GM21526 (cell line): ENCODE data around the gene ZBTB9.
"Not testable (repeated sequence)": the region's sequence is repeated elsewhere in the genome, so short reads cannot be mapped to it uniquely, and the experiment has no call there.

Experiments
- ATAC-seq: cut with Tn5 transposase; IDR thresholded peaks from one replicate; pipeline ENCODE4 v1.9.1; 2021; ENCODE audit warnings: moderate library complexity; ENCODE audit not compliant: unreplicated experiment, low FRiP score

Gene ZBTB9

GRCh38 chr6:33455051-33455450 is 675 bp downstream of the ZBTB9 start:
- no peak for ATAC-seq

GRCh38 chr6:33456156-33456555 is 1.8 kb downstream of the ZBTB9 start:
- no peak for ATAC-seq

- ATAC-seq, result no peak
Measured at GRCh38 chr6:33458676-33459075, 4.3 kb downstream of the ZBTB9 start.

GRCh38 chr6:33459226-33459625 is 4.8 kb downstream of the ZBTB9 start:
- no peak for ATAC-seq

- no peak for ATAC-seq
Measured at GRCh38 chr6:33466075-33466735, 11.8 kb downstream of the ZBTB9 start.

- no peak for ATAC-seq
Measured at GRCh38 chr6:33467091-33467490, 12.7 kb downstream of the ZBTB9 start.

GRCh38 chr6:33469661-33470060 is 15.3 kb downstream of the ZBTB9 start:
- ATAC-seq, result no peak

GRCh38 chr6:33477864-33478263 is 23.5 kb downstream of the ZBTB9 start:
- no peak for ATAC-seq

GRCh38 chr6:33481192-33481591 is 26.8 kb downstream of the ZBTB9 start:
- ATAC-seq, result no peak

GRCh38 chr6:33482620-33483019 is 28.2 kb downstream of the ZBTB9 start:
- not testable (repeated sequence) for ATAC-seq

- no peak for ATAC-seq
Measured at GRCh38 chr6:33483678-33484077, 29.3 kb downstream of the ZBTB9 start.

GRCh38 chr6:33484673-33485262 is 30.4 kb downstream of the ZBTB9 start:
- not testable (repeated sequence) for ATAC-seq

- not testable (repeated sequence) for ATAC-seq
Measured at GRCh38 chr6:33485680-33486079, 31.3 kb downstream of the ZBTB9 start.

GRCh38 chr6:33488339-33488738 is 34.0 kb downstream of the ZBTB9 start:
- ATAC-seq, result no peak

- no peak for ATAC-seq
Measured at GRCh38 chr6:33490198-33490597, 35.8 kb downstream of the ZBTB9 start.

- no peak for ATAC-seq
Measured at GRCh38 chr6:33490621-33491020, 36.2 kb downstream of the ZBTB9 start.

- no peak for ATAC-seq
Measured at GRCh38 chr6:33492093-33492492, 37.7 kb downstream of the ZBTB9 start.

GRCh38 chr6:33497157-33497556 is 42.8 kb downstream of the ZBTB9 start:
- ATAC-seq, result no peak

GRCh38 chr6:33502486-33502885 is 48.1 kb downstream of the ZBTB9 start:
- no peak for ATAC-seq

- no peak for ATAC-seq
Measured at GRCh38 chr6:33504486-33504885, 50.1 kb downstream of the ZBTB9 start.

GRCh38 chr6:33505548-33506370 is 51.4 kb downstream of the ZBTB9 start:
- no peak for ATAC-seq
